Hepatocyte (in vitro differentiated cells): ENCODE measurements around the gene CCDC197. TPM values are rescaled to one million over a fixed set of nuclear protein-coding genes. Genes with fewer than 3 reads are reported as not detected.

ENCODE experiments used
- DNase-seq: peaks from one replicate; pipeline ENCODE4 v3.0.0-alpha.2; 2016; ENCODE audit warnings: low spot score
- H2AFZ ChIP-seq: fragments of 200-600 bp; sonication (generic); 2 replicates; pipeline ENCODE4 v1.6.0; 2016; ENCODE audit warnings: antibody characterized with exemption, mild to moderate bottlenecking
- H3K27ac ChIP-seq: fragments of 200-600 bp; sonication (generic); 2 replicates; pipeline ENCODE4 v1.5.1; 2016; ENCODE audit warnings: mild to moderate bottlenecking
- H3K27me3 ChIP-seq: fragments of 200-600 bp; sonication (generic); 2 replicates; pipeline ENCODE4 v1.6.1; 2016
- H3K36me3 ChIP-seq: fragments of 200-600 bp; sonication (generic); replicated peaks from 2 replicates; pipeline ENCODE4 v1.5.1; 2016; ENCODE audit warnings: low read depth; ENCODE audit not compliant: insufficient read depth
- H3K4me1 ChIP-seq: fragments of 200-600 bp; sonication (generic); 2 replicates; pipeline ENCODE4 v1.5.1; 2016; ENCODE audit warnings: mild to moderate bottlenecking, moderate library complexity; ENCODE audit not compliant: insufficient read depth
- H3K4me2 ChIP-seq: fragments of 200-600 bp; sonication (generic); 2 replicates; pipeline ENCODE4 v1.6.0; 2016
- H3K4me3 ChIP-seq: fragments of 200-600 bp; sonication (generic); 2 replicates; pipeline ENCODE4 v1.5.1; 2016; ENCODE audit warnings: mild to moderate bottlenecking
- H3K79me2 ChIP-seq: fragments of 200-600 bp; sonication (generic); 2 replicates; pipeline ENCODE4 v1.6.0; 2017; ENCODE audit warnings: mild to moderate bottlenecking
- H3K9me2 ChIP-seq: fragments of 200-600 bp; sonication (generic); replicated peaks from 2 replicates; pipeline ENCODE4 v1.6.0; 2017; ENCODE audit warnings: mild to moderate bottlenecking; ENCODE audit not compliant: insufficient read depth
- H3K9me3 ChIP-seq: fragments of 200-600 bp; sonication (generic); 2 replicates; pipeline ENCODE4 v1.5.1; 2016; ENCODE audit warnings: low read depth, mild to moderate bottlenecking
- H4K20me1 ChIP-seq: fragments of 200-600 bp; sonication (generic); 2 replicates; pipeline ENCODE4 v1.6.0; 2016; ENCODE audit warnings: mild to moderate bottlenecking; ENCODE audit not compliant: insufficient read depth, poor library complexity, severe bottlenecking
- EZH2 ChIP-seq: fragments of 200-600 bp; sonication (generic); IDR thresholded peaks from 2 replicates; pipeline ENCODE4 v1.6.1; 2016; ENCODE audit warnings: antibody characterized with exemption, mild to moderate bottlenecking, borderline replicate concordance
- EZH2phosphoT487 ChIP-seq: fragments of 200-600 bp; sonication (generic); IDR thresholded peaks from one replicate; pipeline ENCODE4 v1.6.1; 2018; ENCODE audit warnings: antibody characterized with exemption, mild to moderate bottlenecking, low read depth, moderate library complexity; ENCODE audit not compliant: unreplicated experiment, severe bottlenecking
- WGBS: methylation state at CpG from one replicate; pipeline ENCODE4 v1.1.6; 2016; ENCODE audit warnings: low lambda C conversion rate; ENCODE audit errors: missing lambda C conversion rate; 5-methylcytosine and 5-hydroxymethylcytosine counted together
- polyA plus RNA-seq: library from polyadenylated mRNA; unstranded; fragments of >200 nt; fragmentation: Nextera tagmentation; extraction: Ambion mirVana; gene quantifications from 2 replicates; pipeline ENCODE4 v1.2.1, GENCODE V29; 2016
- total RNA-seq: library from RNA; depleted of rRNA; stranded (reverse); fragments of >200 nt; gene quantifications from 2 replicates; pipeline ENCODE4 v1.2.3, GENCODE V29; 2014
- TF ChIP-seq, protein P1 (sequence below): fragments of 200-600 bp; sonication (generic); IDR thresholded peaks from 2 replicates; pipeline ENCODE4 v1.5.1; 2016; ENCODE audit warnings: antibody characterized with exemption, mild to moderate bottlenecking; ENCODE audit not compliant: poor library complexity

The CCDC197 gene
- total and polyA plus RNA-seq, 2 experiments from 2014 or later = not detected

DNA sequence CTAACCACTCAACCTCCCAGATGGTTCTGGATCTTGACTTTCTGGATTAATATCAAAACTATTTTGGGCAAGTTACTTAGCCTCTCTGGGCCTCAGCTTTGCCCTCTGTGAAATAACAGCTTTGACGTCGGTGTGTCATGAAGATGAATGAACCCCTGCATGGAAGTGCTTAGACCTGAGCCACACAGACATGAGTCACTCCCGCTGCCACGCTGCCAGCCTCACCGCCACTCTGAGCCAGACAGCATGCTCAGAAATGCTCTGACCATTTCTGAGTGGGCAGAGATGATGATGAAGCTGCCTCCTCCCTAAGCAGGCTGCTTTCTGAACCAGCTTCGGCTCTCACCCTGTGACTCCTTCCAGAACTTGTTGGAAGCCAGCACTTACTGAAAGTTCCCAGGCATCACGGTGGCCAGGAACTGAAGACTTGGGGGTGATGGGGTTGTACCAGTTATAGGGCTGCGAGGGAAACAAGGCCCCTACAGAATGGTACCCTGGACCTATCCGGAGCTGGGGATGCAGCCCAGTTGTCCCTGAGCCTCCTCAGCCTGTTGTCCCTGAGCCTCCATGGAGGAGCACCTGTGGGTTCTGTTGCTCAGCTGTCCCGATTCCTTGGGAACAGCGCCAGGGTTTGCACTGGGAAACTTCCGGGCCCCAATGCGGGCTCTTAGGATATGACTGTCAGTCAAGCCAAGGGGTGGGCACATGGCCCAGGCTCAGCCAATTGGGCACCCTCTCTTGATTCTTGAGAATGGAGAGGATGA is 2.0 kb upstream of the CCDC197 start:
- no peak overlapping the region for H2AFZ ChIP-seq
- DNase-seq = no peak

DNA sequence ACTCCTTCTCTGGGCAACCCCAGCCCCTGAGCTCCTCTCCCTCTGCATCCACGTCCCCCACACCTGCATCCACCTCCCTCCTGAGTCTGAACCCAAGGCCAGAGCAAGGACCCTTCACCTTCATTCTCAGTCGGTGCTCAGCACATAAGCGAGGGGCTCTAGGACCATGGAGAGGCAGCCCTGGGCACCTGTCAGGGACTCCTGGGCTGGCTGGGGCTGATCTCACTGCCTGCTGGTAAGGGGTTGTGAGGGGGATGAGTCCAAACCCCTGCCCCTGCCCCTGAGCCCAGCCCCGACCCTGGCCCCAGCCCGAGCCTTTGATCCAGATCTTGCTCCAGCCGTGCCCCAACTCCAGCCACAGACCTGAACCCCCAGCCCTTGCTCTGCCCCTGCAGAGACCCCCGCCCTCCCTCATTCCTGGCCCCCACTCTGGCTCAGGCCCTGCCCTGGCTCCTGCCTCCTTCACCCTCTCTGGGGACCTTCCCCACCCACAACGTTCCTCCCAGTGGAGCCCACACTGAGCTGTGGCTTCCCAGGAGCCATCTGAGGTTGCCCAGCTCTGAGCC is 888 bp upstream of the CCDC197 start:
- TF ChIP-seq EZH2 (no peak), EZH2phosphoT487 (no peak)
- TF ChIP-seq, protein P1, sequence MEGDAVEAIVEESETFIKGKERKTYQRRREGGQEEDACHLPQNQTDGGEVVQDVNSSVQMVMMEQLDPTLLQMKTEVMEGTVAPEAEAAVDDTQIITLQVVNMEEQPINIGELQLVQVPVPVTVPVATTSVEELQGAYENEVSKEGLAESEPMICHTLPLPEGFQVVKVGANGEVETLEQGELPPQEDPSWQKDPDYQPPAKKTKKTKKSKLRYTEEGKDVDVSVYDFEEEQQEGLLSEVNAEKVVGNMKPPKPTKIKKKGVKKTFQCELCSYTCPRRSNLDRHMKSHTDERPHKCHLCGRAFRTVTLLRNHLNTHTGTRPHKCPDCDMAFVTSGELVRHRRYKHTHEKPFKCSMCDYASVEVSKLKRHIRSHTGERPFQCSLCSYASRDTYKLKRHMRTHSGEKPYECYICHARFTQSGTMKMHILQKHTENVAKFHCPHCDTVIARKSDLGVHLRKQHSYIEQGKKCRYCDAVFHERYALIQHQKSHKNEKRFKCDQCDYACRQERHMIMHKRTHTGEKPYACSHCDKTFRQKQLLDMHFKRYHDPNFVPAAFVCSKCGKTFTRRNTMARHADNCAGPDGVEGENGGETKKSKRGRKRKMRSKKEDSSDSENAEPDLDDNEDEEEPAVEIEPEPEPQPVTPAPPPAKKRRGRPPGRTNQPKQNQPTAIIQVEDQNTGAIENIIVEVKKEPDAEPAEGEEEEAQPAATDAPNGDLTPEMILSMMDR = no peak
- no peak overlapping the region for H3K4me2 ChIP-seq
- no peak for DNase-seq
- H3K9me3 ChIP-seq = no peaks in the 10 kb centered on the region
- H3K4me1 ChIP-seq = peaks cover 7% of the 10 kb centered on the region
- no peaks in the 10 kb centered on the region for H3K9me2 ChIP-seq
- H3K27me3 ChIP-seq = no peaks in the 10 kb centered on the region
- no peaks in the 10 kb centered on the region for H4K20me1 ChIP-seq
- 78% methylated on average over 6 of the region's 8 CpGs for WGBS
- no peaks in the 10 kb centered on the region for H3K36me3 ChIP-seq
- H3K27ac ChIP-seq = no peak overlapping the region
- no peak overlapping the region for H3K4me3 ChIP-seq
- no peaks in the 10 kb centered on the region for H3K79me2 ChIP-seq
- H2AFZ ChIP-seq = no peak overlapping the region

More for the DNA sequence above, 2.0 kb upstream of the CCDC197 start:
- H3K27ac ChIP-seq = no peak overlapping the region
- H3K4me3 ChIP-seq = no peak overlapping the region
- no peak overlapping the region for H3K4me2 ChIP-seq
- no peaks in the 10 kb centered on the region for H3K9me2 ChIP-seq
- H4K20me1 ChIP-seq = no peaks in the 10 kb centered on the region
- H3K4me1 ChIP-seq = peaks cover 7% of the 10 kb centered on the region
- no peaks in the 10 kb centered on the region for H3K36me3 ChIP-seq
- H3K9me3 ChIP-seq = no peaks in the 10 kb centered on the region
- WGBS = 83% methylated on average over 13 of the region's 13 CpGs
- H3K27me3 ChIP-seq = no peaks in the 10 kb centered on the region
- no peak for TF ChIP-seq EZH2
- TF ChIP-seq, protein P1 = no peak
- no peaks in the 10 kb centered on the region for H3K79me2 ChIP-seq

DNA sequence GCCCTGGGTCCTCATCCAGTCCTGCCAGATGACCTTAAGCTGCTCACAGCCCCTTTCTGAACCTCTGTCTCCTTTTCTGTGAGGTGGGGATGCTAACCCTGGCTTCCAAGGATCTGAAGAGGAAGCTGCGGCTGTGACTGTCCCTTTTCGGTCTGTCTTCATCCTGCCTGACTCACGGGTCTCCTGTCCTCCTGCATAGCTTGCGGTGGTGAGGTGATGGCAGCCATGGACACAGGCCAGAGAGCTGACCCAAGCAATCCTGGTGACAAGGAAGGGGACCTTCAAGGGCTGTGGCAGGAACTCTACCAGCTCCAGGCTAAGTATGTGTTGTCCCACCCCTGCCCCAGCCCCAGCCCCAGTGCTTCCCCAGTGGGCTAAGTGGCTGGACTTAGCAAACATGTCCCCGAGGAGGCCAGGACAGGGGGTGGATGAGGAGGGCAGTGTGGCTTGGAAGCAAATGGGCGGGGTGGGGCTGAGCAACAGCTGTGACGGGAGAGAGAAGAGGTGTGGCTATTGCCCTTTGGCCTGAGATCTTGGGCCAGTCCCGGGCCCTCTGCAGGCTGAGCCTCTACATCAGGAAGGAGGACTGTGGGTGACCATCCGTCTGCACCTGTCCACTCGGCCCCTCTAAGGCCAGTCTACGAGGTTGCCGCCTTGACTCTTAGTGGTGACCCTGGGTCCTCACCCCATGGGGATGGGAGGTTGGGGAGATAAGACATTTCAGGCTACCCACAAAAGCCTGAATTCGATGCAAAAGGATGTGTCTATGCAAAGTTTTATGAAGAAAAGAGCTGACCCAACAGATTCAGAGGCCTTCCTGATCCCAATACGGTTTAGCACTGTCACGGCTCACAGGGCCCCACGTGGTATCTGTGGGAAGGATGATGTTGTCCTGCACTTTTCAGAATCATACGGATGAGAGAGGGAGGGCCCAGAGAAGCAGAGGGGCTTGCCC is 1.1 kb downstream of the CCDC197 start:
- H2AFZ ChIP-seq = no peak overlapping the region
- DNase-seq = peak; percentile 42
- H3K9me3 ChIP-seq = no peaks in the 10 kb centered on the region
- no peaks in the 10 kb centered on the region for H3K36me3 ChIP-seq
- 89% methylated on average over 14 of the region's 17 CpGs for WGBS
- no peaks in the 10 kb centered on the region for H3K27me3 ChIP-seq
- H3K4me1 ChIP-seq = peaks cover 7% of the 10 kb centered on the region
- H3K9me2 ChIP-seq = no peaks in the 10 kb centered on the region
- no peaks in the 10 kb centered on the region for H4K20me1 ChIP-seq
- no peak overlapping the region for H3K4me2 ChIP-seq
- H3K4me3 ChIP-seq = no peak overlapping the region
- TF ChIP-seq EZH2phosphoT487 = no peak
- TF ChIP-seq EZH2 = no peak
- TF ChIP-seq, protein P1 = no peak
- no peaks in the 10 kb centered on the region for H3K79me2 ChIP-seq
- no peak overlapping the region for H3K27ac ChIP-seq
